ENCODE data around the gene SLC27A1. TPM values are rescaled to one million over a fixed set of nuclear protein-coding genes. Genes with fewer than 3 reads are reported as not detected.

SLC27A1 gene
- total RNA-seq, 1 donor from 2014 or later = 27.8 TPM

- intact Hi-C loops (cut with DNase I) = no loop called here
- TF ChIP-seq CTCF (IDR thresholded peaks at IDR 0.05) = no peak
- DNase-seq (no peak), ATAC-seq (no peak)
- Histone ChIP-seq H3K27ac (no peak overlapping the region), H3K27me3 (no peaks in the 10 kb centered on the region), H3K4me3 (no peak overlapping the region), H3K9me3 (no peaks in the 10 kb centered on the region), H3K4me1 (no peaks in the 10 kb centered on the region), H3K36me3 (no peaks in the 10 kb centered on the region)
Observed at GRCh38 chr19:17481986-17482385, 11.7 kb downstream of the SLC27A1 start.

- Histone ChIP-seq H3K27ac (no peak overlapping the region), H3K36me3 (no peaks in the 10 kb centered on the region), H3K4me3 (no peak overlapping the region), H3K9me3 (no peaks in the 10 kb centered on the region), H3K4me1 (peaks cover 4% of the 10 kb centered on the region), H3K27me3 (no peaks in the 10 kb centered on the region)
- TF ChIP-seq CTCF (IDR thresholded peaks at IDR 0.05) = no peak
- ATAC-seq (no peak), DNase-seq (no peak)
- intact Hi-C loops (cut with DNase I) = no loop called here
Observed at GRCh38 chr19:17482877-17483604, 12.7 kb downstream of the SLC27A1 start.

GRCh38 chr19:17483605-17484002 is 13.3 kb downstream of the SLC27A1 start:
- Histone ChIP-seq H3K36me3 (no peaks in the 10 kb centered on the region), H3K27ac (no peak overlapping the region), H3K4me1 (peaks cover 9% of the 10 kb centered on the region), H3K27me3 (no peaks in the 10 kb centered on the region), H3K9me3 (no peaks in the 10 kb centered on the region), H3K4me3 (no peak overlapping the region)
- ATAC-seq = no peak
- intact Hi-C loops (cut with DNase I) = no loop called here
- no peak for TF ChIP-seq CTCF (IDR thresholded peaks at IDR 0.05)
- no peak for DNase-seq

- Histone ChIP-seq H3K27ac (no peak overlapping the region), H3K9me3 (no peaks in the 10 kb centered on the region), H3K4me1 (peaks cover 18% of the 10 kb centered on the region), H3K27me3 (no peaks in the 10 kb centered on the region), H3K36me3 (no peaks in the 10 kb centered on the region), H3K4me3 (no peak overlapping the region)
- TF ChIP-seq CTCF (IDR thresholded peaks at IDR 0.05) = no peak
- no peak for DNase-seq
- intact Hi-C loops (cut with DNase I) = no loop called here
- no peak for ATAC-seq
Observed at GRCh38 chr19:17484520-17485185, 14.3 kb downstream of the SLC27A1 start.

GRCh38 chr19:17486545-17487240 is 16.4 kb downstream of the SLC27A1 start:
- DNase-seq (no peak), ATAC-seq (no peak)
- Histone ChIP-seq H3K4me1 (peaks cover 18% of the 10 kb centered on the region), H3K9me3 (no peaks in the 10 kb centered on the region), H3K27me3 (no peaks in the 10 kb centered on the region), H3K4me3 (no peak overlapping the region), H3K36me3 (no peaks in the 10 kb centered on the region), H3K27ac (no peak overlapping the region)
- intact Hi-C loops (cut with DNase I) = no loop called here
- no peak for TF ChIP-seq CTCF (IDR thresholded peaks at IDR 0.05)

Measured in upper lobe of right lung (tissue), 1 donor.